ENCODE results near the gene CRYBB2. TPM values are rescaled to one million over a fixed set of nuclear protein-coding genes. Genes with fewer than 3 reads are reported as not detected.
A peak's percentile ranks its signal among the peaks of the same experiment; 100 is the strongest.

The CRYBB2 gene
- total and polyA plus RNA-seq, 4 donors = 0.08 to 0.10 TPM; not detected in 2

- DNase-seq (ENCODE audit: low spot score) = no peak
- no peak overlapping the region for H3K9ac ChIP-seq (ENCODE audit: low read depth in 1 of 2, low read length in 2 of 2)
- no peak overlapping the region for H3K4me3 ChIP-seq (ENCODE audit: low read depth in 1 of 3, low read length in 3 of 3)
- no peak for TF ChIP-seq ATF3 (IDR thresholded peaks at IDR 0.05)
- no peak for TF ChIP-seq ZBTB33 (IDR thresholded peaks at IDR 0.05)
- TF ChIP-seq HNF4G (IDR thresholded peaks at IDR 0.05) = no peak
- TF ChIP-seq SP1 (IDR thresholded peaks at IDR 0.05) = no peak
- TF ChIP-seq GABPA (IDR thresholded peaks at IDR 0.05 in 1 of 2, conservative IDR thresholded peaks at IDR 0.05 in 1 of 2) = no peak
- TF ChIP-seq JUND (IDR thresholded peaks at IDR 0.05) = no peak
- no peak for TF ChIP-seq FOXA2 (IDR thresholded peaks at IDR 0.05)
- TF ChIP-seq HNF4A (conservative IDR thresholded peaks at IDR 0.05) = no peak
- no peak for TF ChIP-seq EGR1 (IDR thresholded peaks at IDR 0.05; ENCODE audit: low read depth in 2 of 2)
- no peak for TF ChIP-seq RXRA (IDR thresholded peaks at IDR 0.05)
- no peak for TF ChIP-seq YY1 (IDR thresholded peaks at IDR 0.05)
- TF ChIP-seq FOXA1 (IDR thresholded peaks at IDR 0.05) = no peak
- TF ChIP-seq TAF1 (conservative IDR thresholded peaks at IDR 0.05) = no peak
- no peak for TF ChIP-seq RAD21 (IDR thresholded peaks at IDR 0.05)
- no peak for TF ChIP-seq NR2F2 (IDR thresholded peaks at IDR 0.05)
- no peak for TF ChIP-seq MAX (IDR thresholded peaks at IDR 0.05)
- peaks cover 0 to 4% (median under 1%) of the 10 kb centered on the region in 4 donors for H3K36me3 ChIP-seq (ENCODE audit: control insufficient read depth in 4 of 4, insufficient read depth in 3 of 4, low read depth in 1 of 4, low read length in 3 of 4)
- H3K27ac ChIP-seq (ENCODE audit: low read depth in 1 of 2, low read length in 2 of 2) = no peak overlapping the region
- no peaks in the 10 kb centered on the region for H3K27me3 ChIP-seq (ENCODE audit: control insufficient read depth in 4 of 4, insufficient read depth in 4 of 4, low read length in 3 of 4)
- WGBS = 94% methylated on average over 2 of the region's 2 CpGs
- H3K4me1 ChIP-seq (ENCODE audit: control insufficient read depth in 4 of 4, insufficient read depth in 4 of 4, low read length in 3 of 4) = peaks cover 0 to 3% (median 0%) of the 10 kb centered on the region in 4 donors
- no peaks in the 10 kb centered on the region for H3K9me3 ChIP-seq (ENCODE audit: control insufficient read depth in 4 of 4, low read length in 3 of 4)
Measured at GRCh38 chr22:25207553-25208157, 11.8 kb upstream of the CRYBB2 start.

- no peak for DNase-seq (ENCODE audit: low spot score)
- WGBS = 49% methylated on average over 2 of the region's 2 CpGs
- Histone ChIP-seq H3K27ac (ENCODE audit: low read depth in 1 of 2, low read length in 2 of 2) (no peak overlapping the region), H3K4me1 (ENCODE audit: control insufficient read depth in 4 of 4, insufficient read depth in 4 of 4, low read length in 3 of 4) (peaks cover 0 to 3% (median 0%) of the 10 kb centered on the region in 4 donors), H3K36me3 (ENCODE audit: control insufficient read depth in 4 of 4, insufficient read depth in 3 of 4, low read depth in 1 of 4, low read length in 3 of 4) (peaks cover 0 to 4% (median 0%) of the 10 kb centered on the region in 4 donors), H3K9ac (ENCODE audit: low read depth in 1 of 2, low read length in 2 of 2) (no peak overlapping the region), H3K27me3 (ENCODE audit: control insufficient read depth in 4 of 4, insufficient read depth in 4 of 4, low read length in 3 of 4) (no peaks in the 10 kb centered on the region), H3K4me3 (ENCODE audit: low read depth in 1 of 3, low read length in 3 of 3) (no peak overlapping the region), H3K9me3 (ENCODE audit: control insufficient read depth in 4 of 4, low read length in 3 of 4) (no peaks in the 10 kb centered on the region)
- TF ChIP-seq NR2F2 (IDR thresholded peaks at IDR 0.05) = no peak
- peak in 1 of 2 donors; percentile 20 for TF ChIP-seq RXRA (IDR thresholded peaks at IDR 0.05)
- TF ChIP-seq HNF4A (conservative IDR thresholded peaks at IDR 0.05) = peak in 1 of 2 donors; percentile 39
Measured at GRCh38 chr22:25208328-25208727, 11.1 kb upstream of the CRYBB2 start.

- no peak for DNase-seq (ENCODE audit: low spot score)
- 67% methylated on average over 17 of the region's 17 CpGs for WGBS
- TF ChIP-seq RAD21 (IDR thresholded peaks at IDR 0.05) = no peak
- no peak for TF ChIP-seq RXRA (IDR thresholded peaks at IDR 0.05)
- TF ChIP-seq HNF4A (conservative IDR thresholded peaks at IDR 0.05) = peak in 1 of 2 donors; percentile 1
- TF ChIP-seq JUND (IDR thresholded peaks at IDR 0.05) = no peak
Measured at GRCh38 chr22:25208743-25209505, 10.5 kb upstream of the CRYBB2 start.

More at GRCh38 chr22:25208743-25209505, 10.5 kb upstream of the CRYBB2 start:
- H3K27me3 ChIP-seq (ENCODE audit: control insufficient read depth in 4 of 4, insufficient read depth in 4 of 4, low read length in 3 of 4) = no peaks in the 10 kb centered on the region
- peaks cover 0 to 2% (median 0%) of the 10 kb centered on the region in 4 donors for H3K36me3 ChIP-seq (ENCODE audit: control insufficient read depth in 4 of 4, insufficient read depth in 3 of 4, low read depth in 1 of 4, low read length in 3 of 4)
- H3K9me3 ChIP-seq (ENCODE audit: control insufficient read depth in 4 of 4, low read length in 3 of 4) = no peaks in the 10 kb centered on the region
- no peak overlapping the region for H3K9ac ChIP-seq (ENCODE audit: low read depth in 1 of 2, low read length in 2 of 2)
- peaks cover 0 to 3% (median 0%) of the 10 kb centered on the region in 4 donors for H3K4me1 ChIP-seq (ENCODE audit: control insufficient read depth in 4 of 4, insufficient read depth in 4 of 4, low read length in 3 of 4)
- no peak overlapping the region for H3K27ac ChIP-seq (ENCODE audit: low read depth in 1 of 2, low read length in 2 of 2)
- H3K4me3 ChIP-seq (ENCODE audit: low read depth in 1 of 3, low read length in 3 of 3) = no peak overlapping the region

Measured in liver (tissue), 9 donors.